Endothelial cell of umbilical vein (primary cell): ENCODE results near the gene UNC119B. TPM values are rescaled to one million over a fixed set of nuclear protein-coding genes. Genes with fewer than 3 reads are reported as not detected.

Source experiments
- BruUV-seq: library from RNA; stranded (reverse); fragments of 400-500 nt; replicated peaks from 2 replicates; lab custom pipeline; 2021; lab: Mats Ljungman, UMichigan
- CTCF ChIA-PET: fragments of 300-600, 350-600 bp; sonication (Branson Sonifier 250); formaldehyde crosslinking; loops from one replicate; lab custom pipeline; 2021; ENCODE audit warnings: antibody characterized with exemption, inconsistent platforms; lab: Charles Lee
- POLR2A ChIA-PET: fragments of 300-600, 350-600 bp; sonication (Branson Sonifier 250); formaldehyde crosslinking; loops from one replicate; lab custom pipeline; 2021; ENCODE audit warnings: antibody characterized with exemption, inconsistent platforms; lab: Charles Lee
- DNase-seq: peaks from one replicate; pipeline ENCODE4 v3.0.0-alpha.2; 2011; ENCODE audit warnings: low read depth, low spot score
- FAIRE-seq: peaks from 2 replicates; lab custom pipeline; 2011; peaks lifted over from hg19 to GRCh38; lab: Jason Lieb, UNC
- H2AFZ ChIP-seq: 2 replicates; pipeline ENCODE4 v1.6.0; 2012; ENCODE audit warnings: low read depth, low read length, control low read depth, inconsistent platforms
- H3K27ac ChIP-seq: 2 replicates; pipeline ENCODE4 v1.5.1; 2011; ENCODE audit warnings: low read depth, mild to moderate bottlenecking, control low read depth, low read length, moderate library complexity; ENCODE audit not compliant: insufficient read depth
- H3K27me3 ChIP-seq, 2 experiments: 2 replicates each; pipeline versions ENCODE4 v1.6.0 to v1.6.1; 2011; ENCODE audit warnings: low read length in 2 of 2, mixed read lengths in 1 of 2; ENCODE audit not compliant: control insufficient read depth in 2 of 2, insufficient read depth in 2 of 2
- H3K36me3 ChIP-seq, 2 experiments: 2 replicates in 1 of 2; 3 replicates in 1 of 2; pipeline ENCODE4 v1.5.1; 2011; ENCODE audit warnings: low read length in 2 of 2, mild to moderate bottlenecking in 1 of 2, moderate library complexity in 1 of 2; ENCODE audit not compliant: control insufficient read depth in 2 of 2, insufficient read depth in 2 of 2; ENCODE audit errors: extremely low read depth in 1 of 2
- H3K4me1 ChIP-seq: 3 replicates; pipeline ENCODE4 v1.5.1; 2011; ENCODE audit warnings: mild to moderate bottlenecking, low read length; ENCODE audit not compliant: control insufficient read depth, insufficient read depth; ENCODE audit errors: extremely low read depth
- H3K4me2 ChIP-seq: 2 replicates; pipeline ENCODE4 v1.6.1; 2011; ENCODE audit warnings: low read length, control low read depth, mixed read lengths; ENCODE audit not compliant: insufficient read depth
- H3K4me3 ChIP-seq, 3 experiments: fragments of 200-600 bp in 1 of 3; sonication (generic), shearing (Covaris generic) in 1 of 3; replicated peaks in 1 of 3; 2 replicates each; pipeline ENCODE4 v1.5.1; 2011 to 2016; ENCODE audit warnings: control low read depth in 3 of 3, low read length in 3 of 3, mild to moderate bottlenecking in 2 of 3, inconsistent platforms in 1 of 3, low read depth in 1 of 3, moderate library complexity in 1 of 3; ENCODE audit not compliant: insufficient read depth in 1 of 3
- H3K79me2 ChIP-seq: 2 replicates; pipeline ENCODE4 v1.6.0; 2012; ENCODE audit warnings: low read length, inconsistent platforms; ENCODE audit not compliant: control insufficient read depth, insufficient read depth
- H3K9ac ChIP-seq: replicated peaks from 2 replicates; pipeline ENCODE3; 2011; ENCODE audit warnings: low read length, control low read depth; ENCODE audit not compliant: insufficient read depth; ENCODE audit errors: extremely low read depth
- H3K9me1 ChIP-seq: replicated peaks from 3 replicates; pipeline ENCODE4 v1.6.0; 2011; ENCODE audit warnings: mild to moderate bottlenecking, low read length; ENCODE audit not compliant: control insufficient read depth, insufficient read depth; ENCODE audit errors: extremely low read depth
- H3K9me3 ChIP-seq: replicated peaks from 2 replicates; pipeline ENCODE4 v1.5.1; 2012; ENCODE audit warnings: low read length, inconsistent platforms; ENCODE audit not compliant: control insufficient read depth, insufficient read depth
- H4K20me1 ChIP-seq: replicated peaks from 2 replicates; pipeline ENCODE3; 2011; ENCODE audit warnings: mild to moderate bottlenecking, low read length; ENCODE audit not compliant: control insufficient read depth, insufficient read depth; ENCODE audit errors: extremely low read depth
- CTCF ChIP-seq, 2 donors: IDR thresholded peaks; 1 replicate in 1 of 2; 2 replicates in 1 of 2; pipeline ENCODE4 v1.5.1; 2011; ENCODE audit warnings: low read length in 2 of 2, mild to moderate bottlenecking in 2 of 2, moderate library complexity in 2 of 2, control low read depth in 1 of 2, inconsistent platforms in 1 of 2, low read depth in 1 of 2; ENCODE audit not compliant: insufficient read depth in 1 of 2; ENCODE audit errors: extremely low read depth in 1 of 2
- EZH2 ChIP-seq: IDR thresholded peaks from 2 replicates; pipeline ENCODE4 v1.6.1; 2012; ENCODE audit warnings: borderline replicate concordance, low read depth, mild to moderate bottlenecking, moderate library complexity, low read length, inconsistent platforms; ENCODE audit not compliant: severe bottlenecking
- GATA2 ChIP-seq: IDR thresholded peaks from 2 replicates; pipeline ENCODE4 v1.7.0; 2011; ENCODE audit warnings: low read depth, mild to moderate bottlenecking, moderate library complexity, mixed read lengths, low read length; ENCODE audit not compliant: insufficient read length, insufficient read depth
- POLR2A ChIP-seq: IDR thresholded peaks from 2 replicates; pipeline ENCODE4 v1.6.1; 2012; ENCODE audit warnings: low read depth, mild to moderate bottlenecking, control low read depth, low read length
- dilution Hi-C: fragments of 300-500 bp; cut with MboI; formaldehyde crosslinking; loops from one replicate; pipeline ENCODE4 v1.15.0; 2019; ENCODE audit warnings: low sequenced_read_pairs; ENCODE audit not compliant: extremely low pct_ligation_motif_present
- intact Hi-C: fragments of 100-400 bp; cut with micrococcal nuclease; formaldehyde crosslinking; loops from one replicate; pipeline ENCODE4 v1.10.0; 2022
- polyA plus RNA-seq, 4 experiments: library from polyadenylated mRNA; depleted of rRNA in 3 of 4; stranded (reverse) in 3 of 4; unstranded in 1 of 4; fragments of >200 nt; gene quantifications; 2 replicates each; pipeline versions ENCODE4 v1.2.1 to v1.2.3, GENCODE V29; 2011 to 2012; ENCODE audit warnings: missing spikeins in 1 of 4
- total RNA-seq: library from RNA; stranded (reverse); gene quantifications from 2 replicates; pipeline ENCODE4 v1.2.3, GENCODE V29; 2021

UNC119B gene
- total and polyA plus RNA-seq, 2 donors (not counting 3 experiments of a cell fraction or from before 2014, with no cell fraction given), result 23.1 to 33.7 TPM

GRCh38 chr12:120760349-120761254 is 50.3 kb downstream of the UNC119B start:
- DNase-seq, result no peak
- ChIA-PET CTCF (no interaction called here), POLR2A (no interaction called here)
- Histone ChIP-seq H3K4me3 (no peak overlapping the region), H3K27ac (no peak overlapping the region), H3K36me3 (peaks cover 6 to 17% of the 10 kb centered on the region in 2 experiments), H3K4me1 (no peaks in the 10 kb centered on the region), H3K4me2 (no peak overlapping the region), H3K9me1 (no peaks in the 10 kb centered on the region), H3K9ac (no peak overlapping the region), H4K20me1 (no peaks in the 10 kb centered on the region), H3K79me2 (no peaks in the 10 kb centered on the region), H2AFZ (no peak overlapping the region), H3K9me3 (no peaks in the 10 kb centered on the region), H3K27me3 (no peaks in the 10 kb centered on the region)
- TF ChIP-seq CTCF (IDR thresholded peaks at IDR 0.05; ENCODE audit: extremely low read depth in 1 of 2, insufficient read depth in 1 of 2, low read depth in 1 of 2, low read length in 2 of 2) (no peak), GATA2 (no peak), EZH2 (no peak), POLR2A (no peak)
- intact Hi-C loops (no loop called here), dilution Hi-C loops (no loop called here)
- FAIRE-seq, result no peak
- BruUV-seq, result no TSS peak
